Left lung (tissue), 10 donors: ENCODE data around the gene KIF2A. TPM values are rescaled to one million over a fixed set of nuclear protein-coding genes. Genes with fewer than 3 reads are reported as not detected.
"Not testable (repeated sequence)": the region's sequence is repeated elsewhere in the genome, so short reads cannot be mapped to it uniquely, and the experiment has no call there.

Source experiments
- ATAC-seq: fragments of 200-7000 bp; cut with Tn5 transposase; one replicate; pipeline ENCODE4 v1.9.1; 2020; ENCODE audit warnings: moderate library complexity
- DNase-seq, 4 donors: peaks; one replicate each; pipeline ENCODE4 v3.0.0-alpha.2; 2013 to 2020
- H3K27ac ChIP-seq, 2 donors: fragments of 200-600 bp; sonication (generic) in 1 of 2; one replicate each; pipeline versions ENCODE4 v1.5.0 to v1.8.0; 2020 to 2021
- H3K27me3 ChIP-seq, 2 donors: fragments of 200-600 bp; sonication (generic) in 1 of 2; one replicate each; pipeline versions ENCODE4 v1.5.0 to v1.8.0; 2020 to 2021
- H3K36me3 ChIP-seq, 2 donors: fragments of 200-600 bp; sonication (generic) in 1 of 2; one replicate each; pipeline versions ENCODE4 v1.5.0 to v1.8.0; 2020 to 2021
- H3K4me1 ChIP-seq, 2 donors: fragments of 200-600 bp; one replicate each; pipeline ENCODE4 v1.8.0; 2021
- H3K4me3 ChIP-seq, 2 donors: fragments of 200-600 bp; sonication (generic) in 1 of 2; one replicate each; pipeline versions ENCODE4 v1.5.0 to v1.8.0; 2020 to 2021; ENCODE audit warnings: mild to moderate bottlenecking in 1 of 2
- H3K9me3 ChIP-seq, 2 donors: fragments of 200-600 bp; sonication (generic) in 1 of 2; one replicate each; pipeline versions ENCODE4 v1.5.0 to v1.8.0; 2020 to 2021
- CTCF ChIP-seq, 2 donors: fragments of 200-600 bp; sonication (generic) in 1 of 2; IDR thresholded peaks; one replicate each; pipeline versions ENCODE4 v1.5.0 to v1.8.0; 2021; ENCODE audit warnings: antibody characterized with exemption in 2 of 2
- intact Hi-C, 2 donors: fragments of 100-400 bp; cut with DNase I; formaldehyde crosslinking; loops; one replicate each; pipeline versions ENCODE4 v1.11.2 to v1.14.2; 2022
- polyA plus RNA-seq, 6 donors: library from polyadenylated mRNA; unstranded; fragments of 120-200 nt; gene quantifications; one replicate each; pipeline ENCODE4 v1.2.1, GENCODE V29; 2013; ENCODE audit not compliant: insufficient read length in 6 of 6
- total RNA-seq, 2 donors: library from RNA; stranded (reverse); fragmentation: NEBNext Ultra II Directional; extraction: Animal tissue kit (Norgen Biotek cat#: 25700); gene quantifications; one replicate each; pipeline ENCODE4 v1.2.1, GENCODE V29; 2021
- donor health status: DM: no; HTN: yes; CAD: no.
- donor health status: DM: no; HTN: no; CAD: no.

The KIF2A gene
- total and polyA plus RNA-seq, 8 donors: 26.3 to 48.3 (median 43.0) TPM

DNA sequence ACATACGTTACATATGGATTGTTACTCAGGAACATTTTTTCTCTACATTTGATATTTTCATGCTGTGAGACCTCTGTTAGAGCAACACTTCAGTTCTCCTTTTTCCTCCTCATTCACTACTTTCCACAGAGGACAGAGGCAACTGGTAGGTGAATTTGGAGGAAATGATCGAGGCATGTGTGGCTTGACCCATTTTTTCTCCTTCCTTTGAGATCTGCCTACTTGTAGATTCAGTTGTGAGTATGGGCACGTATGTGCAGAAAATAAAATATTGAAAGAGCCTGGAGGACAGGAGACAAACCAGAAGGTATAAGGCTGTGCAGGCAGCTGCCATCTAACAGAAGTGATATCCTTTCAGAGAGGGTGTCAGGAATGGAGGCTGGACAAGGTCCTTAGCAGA is 19.2 kb upstream of the KIF2A start:
- ATAC-seq (no peak), DNase-seq (no peak)
- H3K27me3 ChIP-seq: no peaks in the 10 kb centered on the region
- no peaks in the 10 kb centered on the region for H3K4me1 ChIP-seq
- H3K27ac ChIP-seq: no peak overlapping the region
- no peaks in the 10 kb centered on the region for H3K9me3 ChIP-seq
- H3K4me3 ChIP-seq: no peak overlapping the region
- TF ChIP-seq CTCF (IDR thresholded peaks at IDR 0.05): no peak
- H3K36me3 ChIP-seq: no peaks in the 10 kb centered on the region
- intact Hi-C loops: no loop called here

- intact Hi-C loops: no loop called here
- DNase-seq (no peak), ATAC-seq (no peak)
- Histone ChIP-seq H3K27me3 (no peaks in the 10 kb centered on the region), H3K4me3 (no peak overlapping the region), H3K36me3 (no peaks in the 10 kb centered on the region), H3K27ac (no peak overlapping the region), H3K4me1 (no peaks in the 10 kb centered on the region), H3K9me3 (no peaks in the 10 kb centered on the region)
- TF ChIP-seq CTCF (IDR thresholded peaks at IDR 0.05): no peak
Observed at GRCh38 chr5:62287237-62287636, 18.8 kb upstream of the KIF2A start.

GRCh38 chr5:62288118-62288517 is 17.9 kb upstream of the KIF2A start:
- no peak for TF ChIP-seq CTCF (IDR thresholded peaks at IDR 0.05)
- H3K27ac ChIP-seq: no peak overlapping the region
- no peaks in the 10 kb centered on the region for H3K36me3 ChIP-seq
- no peaks in the 10 kb centered on the region for H3K9me3 ChIP-seq
- no peak overlapping the region for H3K4me3 ChIP-seq
- no peaks in the 10 kb centered on the region for H3K4me1 ChIP-seq
- no peak for DNase-seq
- H3K27me3 ChIP-seq: no peaks in the 10 kb centered on the region
- ATAC-seq: no peak
- intact Hi-C loops: no loop called here

DNA sequence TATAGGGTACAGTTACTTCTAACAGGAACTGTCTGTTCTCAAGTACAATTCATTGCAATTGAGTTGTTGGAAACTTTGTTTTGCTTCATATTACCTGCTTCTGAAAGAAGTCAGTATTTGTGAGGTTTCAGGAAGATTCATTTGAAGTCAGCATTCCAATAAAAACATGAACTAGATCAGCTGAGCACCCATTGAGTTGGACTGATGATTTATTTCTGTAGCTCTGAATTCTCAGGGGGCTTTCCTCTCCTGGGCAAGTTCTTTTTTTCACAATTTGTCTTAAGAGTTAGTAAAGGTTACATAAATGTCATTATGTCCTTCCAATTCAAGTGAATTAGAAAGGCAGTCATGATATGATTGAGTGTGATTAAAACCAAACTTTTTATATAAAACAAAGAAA is 16.2 kb upstream of the KIF2A start:
- Histone ChIP-seq H3K27ac (no peak overlapping the region), H3K27me3 (no peaks in the 10 kb centered on the region), H3K4me1 (no peaks in the 10 kb centered on the region), H3K4me3 (no peak overlapping the region), H3K9me3 (no peaks in the 10 kb centered on the region), H3K36me3 (no peaks in the 10 kb centered on the region)
- ATAC-seq (no peak), DNase-seq (no peak)
- no peak for TF ChIP-seq CTCF (IDR thresholded peaks at IDR 0.05)
- intact Hi-C loops: no loop called here

DNA sequence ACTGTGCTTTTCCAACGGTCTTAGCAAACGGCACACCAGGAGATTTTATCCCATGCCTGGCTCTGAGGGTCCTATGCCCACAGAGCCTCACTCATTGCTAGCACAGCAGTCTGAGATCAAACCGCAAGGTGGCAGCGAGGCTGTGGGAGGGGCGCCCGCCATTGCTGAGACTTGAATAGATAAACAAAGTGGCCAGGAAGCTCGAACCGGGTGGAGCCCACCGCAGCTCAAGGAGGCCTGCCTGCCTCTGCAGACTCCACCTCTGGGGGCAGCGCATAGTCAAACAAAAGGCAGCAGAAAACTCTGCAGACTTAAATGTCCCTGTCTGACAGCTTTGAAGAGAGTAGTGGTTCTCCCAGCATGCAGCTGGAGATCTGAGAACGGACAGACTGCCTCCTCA is 14.2 kb upstream of the KIF2A start:
- peak in 1 of 4 donors; percentile 76 for DNase-seq
- H3K27me3 ChIP-seq, H3K27ac ChIP-seq, intact Hi-C loops, ATAC-seq, H3K36me3 ChIP-seq, H3K9me3 ChIP-seq, H3K4me3 ChIP-seq, H3K4me1 ChIP-seq: not testable (repeated sequence)

DNA sequence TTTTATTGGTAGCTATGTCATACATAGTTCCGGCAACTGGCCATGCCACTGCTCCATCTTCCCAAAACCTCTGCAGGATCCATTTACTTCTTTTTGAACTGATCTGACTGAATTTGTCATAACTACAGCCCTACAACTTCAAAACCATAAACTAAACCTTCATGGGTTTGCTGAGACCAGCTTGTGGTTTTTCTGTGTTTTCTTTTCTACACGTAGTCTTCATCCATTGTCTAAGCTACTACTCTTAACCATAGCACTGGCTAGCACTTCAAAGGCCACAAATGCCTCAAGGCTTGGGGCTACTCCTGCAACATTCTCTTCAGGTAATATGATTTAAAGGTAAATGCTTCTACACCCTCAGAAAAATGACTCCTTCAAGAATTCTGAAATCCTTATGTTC is 9.0 kb upstream of the KIF2A start:
- intact Hi-C loops: no loop called here
- Histone ChIP-seq H3K9me3 (no peaks in the 10 kb centered on the region), H3K36me3 (no peaks in the 10 kb centered on the region), H3K27me3 (no peaks in the 10 kb centered on the region), H3K4me3 (no peak overlapping the region), H3K4me1 (no peaks in the 10 kb centered on the region), H3K27ac (no peak overlapping the region)
- TF ChIP-seq CTCF (IDR thresholded peaks at IDR 0.05): no peak
- no peak for ATAC-seq
- no peak for DNase-seq
